DMS79 (cell line): Measurements from ENCODE around the gene FLNC.

Experiments used
- DNase-seq: peaks from one replicate; lab custom pipeline; 2025; lab: John Stamatoyannopoulos, UW

Gene FLNC

DNA sequence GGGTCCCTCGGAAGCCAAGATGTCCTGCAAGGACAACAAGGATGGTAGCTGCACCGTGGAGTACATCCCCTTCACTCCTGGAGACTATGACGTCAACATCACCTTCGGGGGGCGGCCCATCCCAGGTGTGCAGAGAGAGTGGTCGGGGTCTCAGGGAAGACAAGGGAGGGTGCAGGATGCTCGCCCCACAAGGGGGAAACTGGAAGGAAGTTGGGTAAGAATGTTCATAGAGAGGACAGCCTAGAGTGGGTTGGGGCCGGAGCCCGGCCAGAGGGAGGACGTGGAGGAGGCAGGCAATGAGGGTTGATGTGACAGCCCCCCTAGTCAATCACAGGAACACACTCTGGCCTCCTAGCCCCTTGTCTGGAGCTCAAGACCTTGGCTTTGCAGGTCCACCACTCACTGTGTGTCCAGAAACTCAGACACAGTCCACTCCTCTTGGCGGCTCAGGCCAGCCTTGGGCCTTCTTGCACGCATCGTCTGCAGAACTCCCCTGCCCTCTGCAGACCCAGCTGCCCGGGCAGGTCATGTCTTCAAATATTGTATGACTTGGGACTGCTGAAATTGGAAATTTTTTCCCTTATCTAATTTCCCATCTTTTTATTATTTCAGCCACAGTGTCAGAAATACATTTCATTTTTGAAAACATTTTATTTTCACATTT, 16.7 kb downstream of the FLNC start:
- DNase-seq: no peak

DNA sequence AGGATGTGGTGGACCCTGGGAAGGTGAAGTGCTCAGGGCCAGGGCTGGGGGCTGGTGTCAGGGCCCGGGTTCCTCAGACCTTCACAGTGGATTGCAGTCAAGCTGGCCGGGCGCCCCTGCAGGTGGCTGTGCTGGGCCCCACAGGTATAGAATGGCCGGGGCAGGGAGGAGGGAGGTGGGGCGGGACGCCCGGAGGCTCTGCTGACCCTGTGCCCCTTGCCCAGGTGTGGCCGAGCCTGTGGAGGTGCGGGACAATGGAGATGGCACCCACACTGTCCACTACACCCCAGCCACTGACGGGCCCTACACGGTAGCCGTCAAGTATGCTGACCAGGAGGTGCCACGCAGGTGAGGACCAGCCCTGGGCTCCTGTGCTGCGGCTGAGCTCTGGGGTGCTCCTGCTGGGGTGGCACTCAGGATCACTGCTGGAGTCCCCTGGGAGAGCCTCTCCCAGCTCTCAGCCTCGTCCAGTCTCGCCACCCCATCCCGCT, 17.6 kb downstream of the FLNC start:
- DNase-seq: no peak

DNA sequence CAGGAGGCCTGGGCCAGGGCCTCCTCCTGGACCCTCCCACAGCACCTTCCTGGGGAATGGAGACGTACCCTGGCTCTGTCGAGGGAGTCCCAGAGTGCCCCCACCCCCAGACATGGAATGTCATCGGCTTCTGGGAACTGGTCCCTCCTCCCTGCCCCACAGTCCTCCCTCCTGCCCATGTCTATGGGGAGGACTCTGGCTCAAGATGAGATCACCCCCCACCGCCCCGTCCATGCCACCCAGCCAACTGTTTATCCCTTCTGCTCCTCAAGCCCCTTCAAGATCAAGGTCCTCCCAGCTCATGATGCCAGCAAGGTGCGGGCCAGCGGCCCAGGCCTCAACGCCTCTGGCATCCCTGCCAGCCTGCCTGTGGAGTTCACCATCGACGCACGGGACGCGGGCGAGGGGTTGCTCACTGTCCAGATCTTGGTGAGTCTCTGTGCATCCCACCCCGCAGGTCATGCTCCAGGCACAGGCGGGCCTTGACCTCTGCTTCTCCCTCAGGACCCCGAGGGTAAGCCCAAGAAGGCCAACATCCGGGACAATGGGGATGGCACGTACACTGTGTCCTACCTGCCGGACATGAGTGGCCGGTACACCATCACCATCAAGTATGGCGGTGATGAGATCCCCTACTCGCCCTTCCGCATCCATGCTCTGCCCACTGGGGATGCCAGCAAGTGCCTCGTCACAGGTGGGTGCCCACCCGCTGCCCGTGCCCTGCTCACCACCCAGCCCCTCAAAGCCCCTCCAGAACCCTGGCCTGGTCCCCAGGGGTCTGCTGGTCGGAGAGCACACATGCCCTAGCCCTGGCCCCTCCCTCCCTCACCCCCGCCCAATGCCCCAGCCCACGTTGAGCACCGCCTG, 18.3 kb downstream of the FLNC start:
- no peak for DNase-seq

DNA sequence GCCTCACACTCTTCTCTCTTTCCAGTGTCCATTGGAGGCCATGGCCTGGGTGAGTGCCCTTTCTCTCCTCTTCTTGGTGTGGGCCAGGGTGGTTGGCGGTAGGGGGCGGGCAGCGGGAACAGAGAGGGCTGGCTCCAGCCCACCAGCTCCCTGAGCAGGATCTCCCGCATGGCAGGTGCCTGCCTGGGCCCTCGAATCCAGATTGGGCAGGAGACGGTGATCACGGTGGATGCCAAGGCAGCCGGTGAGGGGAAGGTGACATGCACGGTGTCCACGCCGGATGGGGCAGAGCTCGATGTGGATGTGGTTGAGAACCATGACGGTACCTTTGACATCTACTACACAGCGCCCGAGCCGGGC, 18.9 kb downstream of the FLNC start:
- DNase-seq: no peak

DNA sequence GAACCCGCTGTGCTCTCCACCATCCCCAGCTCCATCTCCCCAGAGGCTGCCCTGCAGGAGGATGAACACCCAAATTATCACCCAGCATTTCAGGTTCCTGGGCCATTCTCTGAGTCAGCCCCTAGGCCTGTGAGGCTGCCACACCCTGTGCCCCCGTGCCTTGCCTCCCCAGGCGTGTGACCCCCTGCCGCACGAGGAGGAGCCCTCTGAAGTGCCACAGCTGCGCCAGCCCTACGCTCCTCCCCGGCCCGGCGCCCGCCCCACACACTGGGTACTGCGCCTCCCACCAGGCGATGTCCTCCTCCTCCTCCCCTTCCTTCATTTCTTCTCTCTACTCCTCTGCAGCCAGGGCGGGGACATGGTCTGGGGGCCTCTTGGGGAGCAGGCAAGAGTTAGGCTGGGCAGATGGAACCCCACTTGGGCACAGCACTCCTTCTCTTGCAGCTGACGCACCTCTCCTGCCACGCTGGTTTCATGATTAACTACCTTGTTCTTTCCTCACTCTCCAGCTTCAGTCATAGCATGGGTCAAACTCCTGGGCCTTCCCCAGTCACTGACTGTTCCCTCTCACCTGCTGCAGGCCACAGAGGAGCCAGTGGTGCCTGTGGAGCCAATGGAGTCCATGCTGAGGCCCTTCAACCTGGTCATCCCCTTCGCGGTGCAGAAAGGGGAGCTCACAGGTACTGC, 19.7 kb downstream of the FLNC start:
- no peak for DNase-seq

DNA sequence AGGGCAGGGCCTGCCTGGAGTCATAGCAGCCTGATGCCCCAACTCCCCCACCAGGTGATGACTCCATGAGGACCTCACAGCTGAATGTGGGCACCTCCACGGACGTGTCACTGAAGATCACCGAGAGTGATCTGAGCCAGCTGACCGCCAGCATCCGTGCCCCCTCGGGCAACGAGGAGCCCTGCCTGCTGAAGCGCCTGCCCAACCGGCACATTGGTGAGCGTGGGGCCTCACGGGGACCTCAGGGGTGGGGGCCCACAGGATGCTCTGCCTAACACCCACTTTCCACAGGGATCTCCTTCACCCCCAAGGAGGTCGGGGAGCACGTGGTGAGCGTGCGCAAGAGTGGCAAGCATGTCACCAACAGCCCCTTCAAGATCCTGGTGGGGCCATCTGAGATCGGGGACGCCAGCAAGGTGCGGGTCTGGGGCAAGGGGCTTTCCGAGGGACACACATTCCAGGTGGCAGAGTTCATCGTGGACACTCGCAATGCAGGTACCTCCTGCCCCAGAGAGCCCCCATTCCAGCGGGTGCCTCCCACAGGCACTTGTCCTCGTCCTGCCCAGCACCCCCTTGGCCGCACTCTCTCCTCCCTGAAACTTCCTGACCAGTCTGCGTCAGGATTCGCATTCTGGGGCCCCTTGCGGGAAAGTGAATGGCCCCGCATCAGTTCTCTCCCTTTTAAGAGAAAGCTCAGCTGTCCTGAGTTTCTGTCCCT, 22.5 kb downstream of the FLNC start:
- no peak for DNase-seq

DNA sequence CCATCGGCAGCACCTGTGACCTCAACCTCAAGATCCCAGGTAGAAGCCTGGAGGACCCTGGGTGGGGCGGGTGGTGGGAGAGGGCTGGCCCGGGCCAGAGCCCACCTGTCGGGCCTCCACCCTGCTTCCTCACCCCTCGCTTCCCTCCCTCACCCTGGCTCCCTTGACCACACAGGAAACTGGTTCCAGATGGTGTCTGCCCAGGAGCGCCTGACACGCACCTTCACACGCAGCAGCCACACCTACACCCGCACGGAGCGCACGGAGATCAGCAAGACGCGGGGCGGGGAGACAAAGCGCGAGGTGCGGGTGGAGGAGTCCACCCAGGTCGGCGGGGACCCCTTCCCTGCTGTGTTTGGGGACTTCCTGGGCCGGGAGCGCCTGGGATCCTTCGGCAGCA, 23.6 kb downstream of the FLNC start:
- no peak for DNase-seq

DNA sequence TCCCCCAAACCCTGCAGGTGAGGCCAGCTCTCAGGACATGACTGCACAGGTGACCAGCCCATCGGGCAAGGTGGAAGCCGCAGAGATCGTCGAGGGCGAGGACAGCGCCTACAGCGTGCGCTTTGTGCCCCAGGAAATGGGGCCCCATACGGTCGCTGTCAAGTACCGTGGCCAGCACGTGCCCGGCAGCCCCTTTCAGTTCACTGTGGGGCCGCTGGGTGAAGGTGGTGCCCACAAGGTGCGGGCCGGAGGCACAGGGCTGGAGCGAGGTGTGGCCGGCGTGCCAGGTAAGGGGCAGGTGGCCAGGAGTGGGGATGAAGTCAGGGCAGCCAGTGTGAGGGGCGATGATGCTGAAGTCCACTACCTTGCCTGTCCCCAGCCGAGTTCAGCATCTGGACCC, 24.2 kb downstream of the FLNC start:
- no peak for DNase-seq

DNA sequence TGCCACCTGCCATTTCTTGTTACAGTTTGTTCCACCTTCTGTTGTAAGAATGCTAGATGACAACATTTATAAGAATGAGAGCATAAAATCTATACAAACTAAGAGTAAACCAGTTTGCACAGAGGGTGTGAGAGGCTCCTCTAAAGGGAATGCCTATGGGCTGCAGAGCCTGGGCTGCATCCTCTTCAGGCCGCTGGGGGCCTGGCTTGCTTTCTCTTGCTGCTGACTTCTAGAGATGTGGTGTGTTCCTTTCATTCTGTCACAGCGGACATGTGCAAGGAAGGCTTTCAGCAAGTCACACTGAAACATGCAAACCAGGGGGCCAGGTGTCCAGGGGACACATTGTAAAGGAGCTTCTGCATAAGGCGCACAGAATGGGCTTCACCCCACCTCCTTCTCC, 25.4 kb downstream of the FLNC start:
- DNase-seq: no peak

DNA sequence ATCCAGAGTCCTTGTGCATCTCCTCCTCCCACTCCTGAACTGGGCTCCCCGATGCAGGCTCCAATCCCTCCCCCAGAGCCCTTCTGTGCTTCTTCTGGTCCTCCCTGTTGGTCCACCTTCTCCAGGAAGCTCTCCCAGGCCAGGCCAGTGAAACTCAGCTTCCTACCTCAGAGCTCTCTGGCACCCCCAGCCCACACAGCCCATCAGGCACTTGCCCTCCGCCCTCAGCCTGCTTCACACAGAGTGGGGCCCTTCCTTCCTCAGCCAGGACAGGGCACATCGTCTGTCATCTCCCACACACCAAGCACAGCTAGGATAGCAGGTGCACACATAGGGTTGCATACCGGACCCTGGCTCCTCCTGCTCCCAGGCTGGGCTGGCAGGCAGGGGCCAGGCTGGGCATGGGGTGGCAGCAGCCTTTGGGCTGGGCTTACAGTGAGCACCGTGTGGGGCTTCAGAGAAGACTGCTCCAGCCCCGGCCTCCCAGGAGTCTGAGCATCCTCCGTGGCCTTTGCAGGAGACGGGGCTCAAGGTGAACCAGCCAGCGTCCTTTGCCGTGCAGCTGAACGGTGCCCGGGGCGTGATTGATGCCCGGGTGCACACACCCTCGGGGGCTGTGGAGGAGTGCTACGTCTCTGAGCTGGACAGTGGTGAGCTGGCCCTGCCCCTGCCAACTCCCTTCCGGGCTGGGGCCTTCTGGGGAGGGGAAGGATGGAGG, 26.0 kb downstream of the FLNC start:
- no peak for DNase-seq

DNA sequence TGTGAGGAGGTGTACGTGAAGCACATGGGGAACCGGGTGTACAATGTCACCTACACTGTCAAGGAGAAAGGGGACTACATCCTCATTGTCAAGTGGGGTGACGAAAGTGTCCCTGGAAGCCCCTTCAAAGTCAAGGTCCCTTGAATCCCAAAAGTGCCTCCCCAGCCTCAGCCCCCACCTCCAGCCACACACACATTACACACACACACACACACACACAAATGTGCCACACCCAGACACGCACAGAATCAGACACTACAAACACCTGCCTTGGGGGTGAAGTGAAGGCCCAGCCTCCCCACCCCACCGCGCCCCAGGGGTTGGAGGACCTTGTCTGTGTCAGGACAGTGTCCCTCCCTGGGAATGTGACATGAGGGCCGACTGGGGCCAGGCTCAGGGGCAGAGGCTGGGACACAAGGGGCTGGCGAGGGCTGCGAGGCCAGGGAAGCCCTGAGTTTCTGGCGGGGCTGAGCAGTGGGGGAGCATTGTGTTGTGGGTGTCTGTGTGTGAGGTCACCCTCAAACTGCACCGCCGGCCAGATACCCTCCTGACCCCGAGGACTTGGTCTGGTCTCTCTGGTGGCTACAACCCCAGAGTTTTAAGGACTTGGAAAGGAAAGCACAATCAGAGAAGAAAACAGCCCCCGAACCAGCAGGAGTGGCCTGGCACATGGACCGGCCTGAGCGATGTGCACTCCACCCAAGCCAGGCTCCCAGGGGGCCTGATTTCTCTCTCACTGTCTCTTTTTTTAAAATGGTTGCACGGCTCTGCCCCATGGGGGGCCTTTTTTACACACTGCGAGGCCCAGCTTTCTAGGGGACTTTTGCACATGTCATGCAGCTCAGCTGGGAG, 28.4 kb downstream of the FLNC start:
- no peak for DNase-seq

DNA sequence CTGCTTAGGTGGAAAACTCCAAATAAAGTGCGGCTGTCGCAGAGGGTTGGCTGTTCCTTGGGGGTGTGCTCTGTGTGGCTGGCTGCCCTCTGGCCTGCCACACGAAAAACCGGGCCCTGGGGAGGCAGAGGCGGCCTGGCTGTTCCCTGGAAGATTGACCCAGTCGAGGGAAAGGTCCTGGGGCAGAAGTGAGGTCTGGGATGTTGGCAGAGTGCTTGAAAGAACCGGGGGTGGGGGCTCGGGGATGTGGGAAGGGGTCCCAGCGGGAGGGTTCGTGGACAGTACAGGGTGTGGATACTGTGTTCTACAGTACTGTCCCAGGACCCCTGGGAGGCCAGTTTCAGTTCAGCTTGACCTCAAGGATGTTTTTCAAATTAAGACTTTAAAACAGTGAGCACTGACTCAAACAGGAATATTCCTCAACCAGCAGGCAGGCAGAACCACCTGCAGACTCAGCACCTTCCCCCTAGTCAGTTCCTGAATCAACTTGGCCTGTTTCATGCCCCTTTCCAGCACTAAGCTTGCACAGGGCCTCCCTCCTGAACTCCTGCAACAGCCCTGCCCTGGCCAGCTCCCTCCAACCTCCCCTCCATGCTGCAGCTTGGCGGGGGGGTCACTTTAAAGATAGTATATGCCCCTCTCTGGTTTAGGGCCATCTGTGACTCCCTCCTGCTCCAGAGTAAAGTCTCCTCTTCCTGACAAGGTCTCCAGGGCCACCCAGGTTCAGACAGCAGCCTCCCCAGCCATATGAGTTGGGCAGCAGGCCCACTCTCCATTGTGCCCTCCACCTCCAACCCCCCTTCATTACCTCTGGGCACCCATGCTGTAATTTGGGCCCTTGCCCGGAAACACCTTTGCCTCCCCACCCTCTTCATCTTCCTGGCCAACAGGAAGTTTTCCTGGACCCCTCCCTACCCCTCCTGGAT, 29.3 kb downstream of the FLNC start:
- no peak for DNase-seq

DNA sequence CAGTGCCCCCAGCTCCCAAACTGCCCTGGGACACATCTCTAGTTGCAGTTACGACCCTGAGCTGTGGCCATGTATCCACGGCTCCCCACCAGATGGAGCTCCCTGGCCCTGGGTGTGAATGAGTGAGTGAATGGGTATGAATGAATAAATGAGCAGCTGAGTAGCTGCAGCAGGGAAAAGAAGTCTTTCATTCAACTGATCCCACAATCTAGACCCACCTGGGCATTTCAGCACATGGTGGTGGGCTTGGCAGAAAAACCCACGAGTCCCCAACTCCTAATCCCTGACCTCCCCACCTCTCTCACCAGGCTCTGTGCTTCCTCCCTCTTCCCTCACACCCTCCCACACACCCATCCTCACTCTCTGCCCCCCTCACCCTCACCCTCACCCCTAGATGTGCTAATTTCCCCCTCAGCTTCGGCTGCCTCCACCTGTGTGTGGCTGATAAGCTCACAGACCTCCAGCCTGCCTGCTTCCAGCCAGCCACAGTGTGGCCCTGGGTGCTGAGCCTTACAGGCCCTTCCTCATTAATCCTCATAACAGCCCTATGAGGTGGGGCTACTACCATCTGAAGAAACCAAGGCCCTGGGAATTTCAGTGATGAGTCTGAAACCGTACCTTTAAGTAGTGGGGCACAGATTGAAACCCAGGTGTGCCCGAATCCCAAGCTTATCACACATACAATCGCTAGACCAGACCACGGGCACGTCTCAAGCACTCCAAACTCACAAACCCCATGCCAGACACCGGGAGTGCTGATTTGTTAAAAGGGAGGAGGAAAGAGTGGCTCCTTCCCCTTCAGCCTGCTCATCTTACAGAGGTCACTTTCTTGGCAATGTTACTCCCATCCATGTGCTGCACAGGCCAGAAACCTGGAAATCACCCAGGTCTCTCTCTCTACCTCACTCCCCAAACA, 30.2 kb downstream of the FLNC start:
- DNase-seq: no peak

DNA sequence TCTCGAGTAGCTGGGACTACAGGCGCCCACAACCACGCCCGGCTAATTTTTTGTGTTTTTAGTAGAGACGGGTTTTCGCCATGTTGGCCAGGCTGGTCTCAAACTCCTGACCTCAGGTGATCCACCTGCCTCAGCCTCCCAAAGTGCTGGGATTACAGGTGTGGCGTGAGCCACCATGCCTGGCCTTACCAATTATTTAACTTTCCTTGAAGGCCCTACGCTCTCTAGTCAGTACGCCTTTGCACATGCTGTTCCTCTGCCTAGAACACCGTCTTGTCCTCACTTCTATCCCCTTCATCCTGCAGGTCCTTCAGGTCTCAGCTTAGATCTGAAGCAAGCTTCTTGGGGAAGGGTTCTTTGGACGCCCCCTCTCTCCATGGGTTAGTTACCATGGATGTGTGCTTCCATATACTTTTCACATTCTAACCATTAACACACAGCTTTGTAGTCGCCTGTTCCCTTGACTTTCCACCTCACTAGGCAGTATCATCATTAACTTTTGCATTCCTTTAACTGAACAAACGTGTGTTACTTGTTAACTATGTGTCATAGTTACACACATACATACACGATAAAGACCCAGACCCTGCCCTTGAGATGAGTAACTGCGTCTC, 31.9 kb downstream of the FLNC start:
- DNase-seq: no peak

DNA sequence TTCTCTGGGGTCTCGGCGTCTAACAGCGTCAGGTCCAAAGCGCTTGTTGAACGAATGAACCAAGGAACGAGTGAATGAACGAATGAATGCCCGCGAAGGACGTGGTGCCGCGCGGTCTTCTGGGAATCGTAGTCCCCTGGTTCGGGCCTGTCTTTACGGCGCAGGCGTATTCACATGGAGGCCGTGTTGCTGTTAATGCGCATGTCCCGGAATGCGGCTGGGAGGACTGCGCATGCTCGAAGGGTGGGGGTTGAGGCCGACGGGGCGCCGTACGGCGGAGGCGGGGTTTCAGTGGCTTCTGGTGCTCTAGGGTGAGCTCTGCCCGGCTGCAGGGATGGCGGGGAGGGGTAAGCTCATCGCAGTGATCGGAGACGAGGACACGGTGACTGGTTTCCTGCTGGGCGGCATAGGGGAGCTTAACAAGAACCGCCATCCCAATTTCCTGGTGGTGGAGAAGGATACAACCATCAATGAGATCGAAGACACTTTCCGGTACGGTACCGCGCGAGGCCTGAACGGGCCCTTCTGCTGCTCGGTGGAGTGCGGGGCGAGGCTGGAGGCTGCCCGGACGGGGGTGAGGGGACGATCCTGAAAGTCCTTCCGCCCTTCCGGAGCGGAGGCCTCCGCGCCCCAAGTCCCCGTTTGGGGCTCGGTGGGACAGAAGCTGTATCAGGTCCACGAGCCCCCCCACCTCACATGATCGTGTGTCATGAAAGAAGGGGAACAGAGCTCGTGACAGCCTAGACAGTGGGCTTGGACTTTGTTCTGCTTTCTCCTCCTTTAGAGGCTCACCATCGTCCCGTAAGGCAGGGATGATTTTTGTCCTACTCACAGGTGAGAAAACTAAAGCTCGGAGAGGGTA, 32.6 kb downstream of the FLNC start, which contains the start of gene ATP6V1F:
Gene ATP6V1F, plus strand, starts transcription at position 286 of the 862 bp plus-strand sequence. Its CDS starts 49 bp downstream, at position 335.
- peak; percentile 93 for DNase-seq

DNA sequence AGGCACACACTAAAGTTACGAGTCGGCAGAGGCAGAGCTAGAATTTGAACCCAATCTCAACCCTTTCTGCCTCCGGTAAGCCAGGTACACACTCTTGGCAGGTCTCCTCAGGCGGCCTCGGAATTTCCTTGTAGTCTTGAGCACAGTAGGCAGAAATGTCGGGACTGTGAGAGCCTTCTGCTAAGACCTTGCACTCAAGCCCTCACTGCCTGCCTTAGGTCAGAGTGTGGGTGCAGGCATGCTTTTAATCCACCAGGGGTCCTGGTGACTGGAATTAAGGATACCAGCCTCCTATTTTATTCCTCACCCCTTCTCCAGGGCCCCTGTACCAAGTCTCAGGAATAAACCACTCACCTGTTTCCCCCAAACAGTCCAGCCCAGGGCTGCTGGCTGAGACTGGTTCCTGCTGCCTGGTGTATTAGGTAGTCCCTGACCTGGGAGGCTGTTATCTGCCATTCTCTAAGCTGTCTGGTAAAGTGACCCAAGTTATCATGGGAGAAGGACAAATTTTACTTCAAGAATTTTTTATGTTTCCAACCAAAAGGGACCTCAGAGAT, 33.3 kb downstream of the FLNC start:
- peak; percentile 54 for DNase-seq

DNA sequence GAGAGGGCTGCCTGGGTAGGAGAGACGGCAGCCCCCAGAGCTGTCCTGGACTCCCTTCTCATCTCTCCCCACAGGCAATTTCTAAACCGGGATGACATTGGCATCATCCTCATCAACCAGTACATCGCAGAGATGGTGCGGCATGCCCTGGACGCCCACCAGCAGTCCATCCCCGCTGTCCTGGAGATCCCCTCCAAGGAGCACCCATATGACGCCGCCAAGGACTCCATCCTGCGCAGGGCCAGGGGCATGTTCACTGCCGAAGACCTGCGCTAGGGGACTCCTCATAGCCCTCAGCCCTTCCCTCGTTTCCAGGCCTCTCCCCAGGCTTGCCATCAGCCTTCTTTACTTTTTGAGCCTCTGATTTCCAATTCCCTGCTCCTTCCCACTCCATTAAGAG, 35.1 kb downstream of the FLNC start:
- no peak for DNase-seq
